GM12872 (cell line): ENCODE results near the gene GCC2.

Experiments used
- TF ChIP-seq, protein P1 (sequence below): IDR thresholded peaks from 3 replicates; pipeline ENCODE4 v1.5.1; 2011; ENCODE audit warnings: low read depth, mild to moderate bottlenecking, low read length, moderate library complexity; ENCODE audit not compliant: insufficient read depth

Gene GCC2, protein sequence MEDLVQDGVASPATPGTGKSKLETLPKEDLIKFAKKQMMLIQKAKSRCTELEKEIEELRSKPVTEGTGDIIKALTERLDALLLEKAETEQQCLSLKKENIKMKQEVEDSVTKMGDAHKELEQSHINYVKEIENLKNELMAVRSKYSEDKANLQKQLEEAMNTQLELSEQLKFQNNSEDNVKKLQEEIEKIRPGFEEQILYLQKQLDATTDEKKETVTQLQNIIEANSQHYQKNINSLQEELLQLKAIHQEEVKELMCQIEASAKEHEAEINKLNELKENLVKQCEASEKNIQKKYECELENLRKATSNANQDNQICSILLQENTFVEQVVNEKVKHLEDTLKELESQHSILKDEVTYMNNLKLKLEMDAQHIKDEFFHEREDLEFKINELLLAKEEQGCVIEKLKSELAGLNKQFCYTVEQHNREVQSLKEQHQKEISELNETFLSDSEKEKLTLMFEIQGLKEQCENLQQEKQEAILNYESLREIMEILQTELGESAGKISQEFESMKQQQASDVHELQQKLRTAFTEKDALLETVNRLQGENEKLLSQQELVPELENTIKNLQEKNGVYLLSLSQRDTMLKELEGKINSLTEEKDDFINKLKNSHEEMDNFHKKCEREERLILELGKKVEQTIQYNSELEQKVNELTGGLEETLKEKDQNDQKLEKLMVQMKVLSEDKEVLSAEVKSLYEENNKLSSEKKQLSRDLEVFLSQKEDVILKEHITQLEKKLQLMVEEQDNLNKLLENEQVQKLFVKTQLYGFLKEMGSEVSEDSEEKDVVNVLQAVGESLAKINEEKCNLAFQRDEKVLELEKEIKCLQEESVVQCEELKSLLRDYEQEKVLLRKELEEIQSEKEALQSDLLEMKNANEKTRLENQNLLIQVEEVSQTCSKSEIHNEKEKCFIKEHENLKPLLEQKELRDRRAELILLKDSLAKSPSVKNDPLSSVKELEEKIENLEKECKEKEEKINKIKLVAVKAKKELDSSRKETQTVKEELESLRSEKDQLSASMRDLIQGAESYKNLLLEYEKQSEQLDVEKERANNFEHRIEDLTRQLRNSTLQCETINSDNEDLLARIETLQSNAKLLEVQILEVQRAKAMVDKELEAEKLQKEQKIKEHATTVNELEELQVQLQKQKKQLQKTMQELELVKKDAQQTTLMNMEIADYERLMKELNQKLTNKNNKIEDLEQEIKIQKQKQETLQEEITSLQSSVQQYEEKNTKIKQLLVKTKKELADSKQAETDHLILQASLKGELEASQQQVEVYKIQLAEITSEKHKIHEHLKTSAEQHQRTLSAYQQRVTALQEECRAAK (N-terminal part only)

DNA sequence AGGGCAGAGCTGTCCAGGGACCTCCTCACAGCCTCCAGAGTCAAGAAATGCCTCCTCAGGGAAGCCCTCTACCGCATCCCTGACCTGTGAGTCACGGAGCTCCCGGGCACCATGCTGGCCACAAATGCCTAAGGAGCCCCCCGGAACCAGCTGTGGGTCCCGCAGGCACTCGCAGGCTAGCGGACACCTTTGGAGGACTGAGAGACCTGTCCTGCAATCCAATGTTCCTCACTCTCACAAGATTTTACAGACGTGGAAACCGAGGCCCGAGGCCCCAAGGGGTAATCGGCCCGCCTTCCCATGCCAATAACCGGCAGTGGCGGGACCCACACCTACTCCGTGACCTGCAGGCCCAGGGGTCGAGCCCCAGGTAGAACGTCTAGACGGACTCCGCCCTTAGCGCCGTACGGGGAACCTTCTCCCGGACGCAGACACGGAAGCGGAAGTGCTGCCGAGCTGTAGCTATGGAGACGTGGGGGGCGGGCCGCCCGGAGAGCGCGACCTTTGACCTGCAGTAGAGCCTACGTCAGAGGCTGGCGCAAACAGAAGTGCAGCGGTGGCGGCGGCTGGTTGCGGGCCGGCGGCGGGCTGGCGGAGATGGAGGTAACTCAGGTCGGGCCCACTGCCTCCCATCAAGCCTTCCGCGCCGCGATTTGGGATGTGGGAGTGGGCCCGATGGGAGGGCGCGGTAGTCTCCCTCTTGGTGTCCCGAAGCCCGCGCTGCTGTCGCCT is at the start of gene GCC2:
Gene GCC2 (plus strand): TSS at position 529 of the 732 bp plus-strand sequence. CDS start 69 bp downstream, at position 598.
- TF ChIP-seq, protein P1, sequence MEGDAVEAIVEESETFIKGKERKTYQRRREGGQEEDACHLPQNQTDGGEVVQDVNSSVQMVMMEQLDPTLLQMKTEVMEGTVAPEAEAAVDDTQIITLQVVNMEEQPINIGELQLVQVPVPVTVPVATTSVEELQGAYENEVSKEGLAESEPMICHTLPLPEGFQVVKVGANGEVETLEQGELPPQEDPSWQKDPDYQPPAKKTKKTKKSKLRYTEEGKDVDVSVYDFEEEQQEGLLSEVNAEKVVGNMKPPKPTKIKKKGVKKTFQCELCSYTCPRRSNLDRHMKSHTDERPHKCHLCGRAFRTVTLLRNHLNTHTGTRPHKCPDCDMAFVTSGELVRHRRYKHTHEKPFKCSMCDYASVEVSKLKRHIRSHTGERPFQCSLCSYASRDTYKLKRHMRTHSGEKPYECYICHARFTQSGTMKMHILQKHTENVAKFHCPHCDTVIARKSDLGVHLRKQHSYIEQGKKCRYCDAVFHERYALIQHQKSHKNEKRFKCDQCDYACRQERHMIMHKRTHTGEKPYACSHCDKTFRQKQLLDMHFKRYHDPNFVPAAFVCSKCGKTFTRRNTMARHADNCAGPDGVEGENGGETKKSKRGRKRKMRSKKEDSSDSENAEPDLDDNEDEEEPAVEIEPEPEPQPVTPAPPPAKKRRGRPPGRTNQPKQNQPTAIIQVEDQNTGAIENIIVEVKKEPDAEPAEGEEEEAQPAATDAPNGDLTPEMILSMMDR: no peak

DNA sequence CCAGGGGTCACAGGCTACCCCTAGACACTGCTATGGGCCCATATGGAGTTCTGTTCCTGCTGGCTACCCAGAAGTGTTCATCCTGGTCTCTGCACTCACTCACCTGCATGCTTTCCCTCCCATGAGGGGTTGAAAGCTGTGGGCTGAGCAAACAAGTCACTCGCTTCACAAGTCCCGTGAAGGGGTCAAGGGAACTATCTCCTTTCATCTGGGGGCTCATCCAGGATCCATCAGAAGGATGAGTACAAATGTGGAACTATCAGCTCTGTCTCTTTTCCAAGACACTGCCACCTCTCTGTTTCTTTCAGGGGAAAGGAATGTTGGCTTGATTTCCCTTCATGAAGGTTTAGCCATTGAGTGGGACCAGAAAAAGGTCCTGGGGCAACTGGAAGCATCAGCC is 49.5 kb upstream of the GCC2 start:
- TF ChIP-seq, protein P1: no peak

DNA sequence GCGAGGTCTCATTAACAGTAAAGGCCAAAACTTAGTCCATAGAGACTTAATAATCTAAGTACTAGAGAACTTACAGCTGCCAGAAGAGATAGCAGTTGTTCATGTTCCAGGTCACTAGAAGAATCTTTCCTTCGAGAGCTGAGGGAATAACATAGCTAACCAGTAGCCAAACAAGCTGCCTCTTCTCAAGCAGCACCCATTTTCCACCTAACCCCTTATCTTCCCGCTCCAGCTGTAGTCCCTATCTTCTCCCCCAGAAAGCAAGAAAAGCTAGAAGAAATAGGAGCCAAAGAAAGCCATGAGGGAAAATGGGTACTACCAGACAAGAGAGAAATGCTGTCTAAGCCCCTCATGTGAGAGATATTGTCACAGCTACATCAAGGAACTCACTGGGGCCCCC is 47.2 kb upstream of the GCC2 start:
- TF ChIP-seq, protein P1: no peak

DNA sequence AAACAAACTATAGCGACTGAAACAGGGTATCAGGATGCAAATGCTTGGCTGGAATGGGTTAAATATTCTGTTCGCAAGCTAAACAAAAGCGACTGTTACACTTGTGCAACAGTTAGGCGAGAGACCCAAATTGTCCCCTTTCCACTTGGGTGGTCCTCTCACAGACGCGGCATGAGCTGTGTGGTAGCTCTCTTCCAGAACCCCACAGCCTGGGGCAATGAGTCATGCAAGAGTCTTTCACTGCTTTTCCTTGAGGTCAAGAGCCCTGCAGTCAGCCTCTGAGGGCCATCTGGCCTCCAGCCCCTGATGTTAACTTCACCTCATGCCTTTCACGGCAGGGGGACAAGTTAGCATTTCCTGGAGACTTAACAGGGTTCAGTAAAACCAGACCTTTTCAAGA is 45.5 kb upstream of the GCC2 start:
- TF ChIP-seq, protein P1: no peak

DNA sequence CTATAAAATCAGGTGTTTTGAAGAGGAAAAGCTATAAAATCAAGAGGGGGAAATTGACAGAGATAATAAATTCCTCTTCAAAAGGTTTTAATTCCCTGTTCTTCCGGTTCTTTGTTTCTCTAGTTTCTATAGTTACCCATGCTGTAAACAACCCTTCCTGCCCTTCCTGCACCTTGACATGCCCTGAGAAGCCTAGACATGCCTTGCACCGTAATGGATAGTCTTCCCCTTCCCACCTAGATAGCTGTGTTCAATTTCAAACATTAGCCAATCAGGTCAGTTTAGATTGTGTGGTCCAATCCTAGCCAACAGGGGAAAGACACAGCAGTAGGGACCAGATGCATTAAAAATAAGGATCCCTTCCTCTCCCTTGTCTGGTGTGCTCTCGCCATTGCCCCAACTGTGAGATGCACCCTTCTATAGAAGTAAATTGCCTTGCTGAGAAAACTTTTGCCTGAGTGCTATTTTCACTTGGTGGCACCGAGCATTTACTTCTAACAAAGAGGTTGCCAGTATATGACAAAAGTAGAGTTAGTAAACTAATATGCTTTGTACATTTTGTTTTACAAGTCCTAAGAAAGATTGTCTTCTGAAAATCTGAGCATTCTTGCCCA is 44.1 kb upstream of the GCC2 start:
- TF ChIP-seq, protein P1: no peak

DNA sequence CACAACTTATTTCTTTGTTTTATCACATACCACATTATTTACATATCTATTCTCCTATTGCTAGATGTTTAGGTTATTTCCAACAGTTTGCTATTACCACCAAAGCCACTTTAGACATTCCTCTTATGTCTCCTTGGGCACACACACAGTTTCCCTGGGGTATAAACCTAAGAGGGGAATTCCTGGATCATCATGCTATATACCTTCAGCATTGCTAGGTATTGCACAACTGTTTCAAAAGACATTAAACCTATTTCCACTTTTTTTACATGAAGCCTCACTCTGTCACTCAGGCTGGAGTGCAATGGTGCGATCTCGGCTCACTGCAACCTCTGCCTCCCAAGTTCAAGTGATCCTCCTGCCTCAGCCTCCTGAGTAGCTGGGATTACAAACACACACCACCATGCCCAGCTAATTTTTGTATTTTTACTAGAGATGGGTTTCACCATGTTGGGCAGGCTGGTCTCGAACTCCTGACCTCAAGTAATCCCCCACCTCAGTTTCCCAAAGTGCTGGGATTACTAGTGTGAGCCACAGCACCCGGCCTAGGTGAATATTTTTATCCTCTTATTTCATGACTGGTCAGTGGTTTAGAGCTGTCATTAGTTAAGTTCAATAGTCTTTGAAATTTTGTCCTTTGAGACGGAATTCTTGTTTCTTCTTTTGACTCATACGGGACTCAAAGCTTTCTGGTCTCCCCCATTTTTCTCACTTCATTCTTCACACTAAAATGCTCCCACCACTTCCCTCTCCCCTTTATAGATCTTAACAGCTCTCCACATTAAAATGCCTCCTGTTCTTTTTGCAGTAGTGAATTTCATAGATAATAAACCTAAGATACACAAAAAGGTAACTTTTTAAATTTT is 40.9 kb upstream of the GCC2 start:
- TF ChIP-seq, protein P1: no peak
